ENCODE results near the gene VWA8.

Gene VWA8

DNA sequence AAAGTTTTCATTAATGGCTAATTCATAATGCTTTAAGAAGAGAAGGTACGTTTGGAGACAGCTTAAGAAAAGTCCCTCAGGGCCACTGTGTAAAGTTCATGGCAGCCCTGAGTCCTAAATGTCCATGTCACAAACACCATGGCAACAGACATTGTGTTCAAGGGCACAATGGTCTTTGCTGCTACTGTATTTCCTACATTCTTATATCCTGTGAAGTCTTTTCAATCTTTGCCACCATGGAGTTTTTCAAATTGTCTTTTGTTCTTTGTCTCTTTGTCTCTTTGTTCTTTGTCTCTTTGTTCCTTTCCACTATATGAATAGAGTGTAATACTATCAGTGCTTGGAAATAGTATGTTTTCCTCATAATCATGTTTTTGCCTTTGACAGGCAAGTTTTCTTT, 178.8 kb downstream of the VWA8 start:
- DNase-seq = no peak
- TF ChIP-seq, protein P1, sequence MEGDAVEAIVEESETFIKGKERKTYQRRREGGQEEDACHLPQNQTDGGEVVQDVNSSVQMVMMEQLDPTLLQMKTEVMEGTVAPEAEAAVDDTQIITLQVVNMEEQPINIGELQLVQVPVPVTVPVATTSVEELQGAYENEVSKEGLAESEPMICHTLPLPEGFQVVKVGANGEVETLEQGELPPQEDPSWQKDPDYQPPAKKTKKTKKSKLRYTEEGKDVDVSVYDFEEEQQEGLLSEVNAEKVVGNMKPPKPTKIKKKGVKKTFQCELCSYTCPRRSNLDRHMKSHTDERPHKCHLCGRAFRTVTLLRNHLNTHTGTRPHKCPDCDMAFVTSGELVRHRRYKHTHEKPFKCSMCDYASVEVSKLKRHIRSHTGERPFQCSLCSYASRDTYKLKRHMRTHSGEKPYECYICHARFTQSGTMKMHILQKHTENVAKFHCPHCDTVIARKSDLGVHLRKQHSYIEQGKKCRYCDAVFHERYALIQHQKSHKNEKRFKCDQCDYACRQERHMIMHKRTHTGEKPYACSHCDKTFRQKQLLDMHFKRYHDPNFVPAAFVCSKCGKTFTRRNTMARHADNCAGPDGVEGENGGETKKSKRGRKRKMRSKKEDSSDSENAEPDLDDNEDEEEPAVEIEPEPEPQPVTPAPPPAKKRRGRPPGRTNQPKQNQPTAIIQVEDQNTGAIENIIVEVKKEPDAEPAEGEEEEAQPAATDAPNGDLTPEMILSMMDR (IDR thresholded peaks at IDR 0.05; ENCODE audit: low read depth, low read length) = no peak
- no peak overlapping the region for H3K4me3 ChIP-seq (ENCODE audit: low read depth, low read length)
- H3K36me3 ChIP-seq = no peaks in the 10 kb centered on the region
- no peaks in the 10 kb centered on the region for H3K9me3 ChIP-seq
- no peaks in the 10 kb centered on the region for H3K27me3 ChIP-seq
- peaks cover 5% of the 10 kb centered on the region; the same call in 1 of the 2 replicates for H3K4me1 ChIP-seq

DNA sequence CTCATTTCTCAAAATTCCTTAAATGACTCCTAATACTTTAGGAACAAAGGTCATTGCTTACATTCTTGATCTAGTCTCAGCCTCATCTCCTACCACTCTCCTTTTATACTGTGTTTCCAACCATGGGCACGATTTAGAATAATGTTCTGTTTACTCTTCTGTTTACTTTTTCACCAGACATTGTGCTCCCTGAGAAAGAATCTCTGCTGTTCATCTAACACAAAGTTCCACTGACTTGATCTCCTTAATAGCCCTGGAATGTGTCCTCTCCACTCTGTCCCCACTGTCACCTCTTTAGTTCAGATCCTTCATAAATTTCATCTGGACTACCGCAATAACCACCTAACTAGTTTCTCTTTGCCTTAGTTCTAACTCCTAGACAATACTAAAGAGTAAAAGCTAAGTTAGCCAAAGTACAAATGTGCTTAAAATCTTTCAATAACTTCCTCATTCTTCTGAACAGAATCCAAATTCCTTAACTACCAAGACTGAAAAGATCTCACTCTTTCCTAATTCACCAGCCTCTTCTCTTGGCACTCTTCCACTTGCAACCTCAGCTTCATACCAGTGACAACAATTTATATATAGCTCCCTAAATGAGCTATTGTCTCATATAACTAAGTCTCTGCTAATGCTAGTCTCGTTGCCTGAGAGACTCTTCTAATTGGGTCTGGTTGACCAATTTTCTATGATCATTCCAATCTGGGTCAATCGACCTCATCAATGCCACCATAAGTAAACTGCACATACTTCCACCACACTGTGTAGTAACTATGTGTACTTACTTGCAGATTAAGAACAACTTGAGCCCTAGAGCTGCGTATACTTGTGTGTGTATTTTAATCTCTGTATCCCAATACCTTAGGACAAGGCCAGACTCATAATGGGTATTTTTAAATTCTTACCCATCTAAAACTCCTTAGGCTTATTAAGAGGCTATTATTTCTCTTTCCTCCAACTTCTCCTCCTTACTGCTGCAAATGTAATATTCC, 179.9 kb downstream of the VWA8 start:
- H3K4me1 ChIP-seq = peaks cover 6% of the 10 kb centered on the region; the same call in 1 of the 2 replicates
- peaks cover 3% of the 10 kb centered on the region; the same call in 1 of the 2 replicates for H3K36me3 ChIP-seq
- H3K9me3 ChIP-seq = no peaks in the 10 kb centered on the region
- H3K27me3 ChIP-seq = no peaks in the 10 kb centered on the region
- H3K4me3 ChIP-seq (ENCODE audit: low read depth, low read length) = no peak overlapping the region
- no peak for DNase-seq
- TF ChIP-seq, protein P1 (IDR thresholded peaks at IDR 0.05; ENCODE audit: low read depth, low read length) = no peak

DNA sequence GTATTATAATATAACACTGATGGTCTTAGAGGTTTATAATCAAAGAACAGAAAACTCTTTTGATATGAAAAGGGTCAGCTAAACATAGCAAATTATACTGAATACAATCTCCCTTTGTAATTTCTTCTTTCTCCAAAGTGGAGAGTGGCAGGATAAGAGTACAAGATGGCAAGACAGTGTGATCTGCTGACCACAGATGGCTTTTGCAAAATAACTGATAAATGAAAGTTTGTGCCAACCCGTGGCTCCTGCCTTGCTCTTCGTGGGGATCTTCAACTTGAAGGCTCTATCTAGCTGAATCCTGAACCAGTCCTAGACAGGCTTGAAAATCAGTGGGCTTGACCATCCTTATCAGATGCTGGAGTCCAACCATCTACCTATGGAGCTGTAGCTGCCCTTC, 185.7 kb downstream of the VWA8 start:
- H3K4me3 ChIP-seq (ENCODE audit: low read depth, low read length) = no peak overlapping the region
- TF ChIP-seq, protein P1 (IDR thresholded peaks at IDR 0.05; ENCODE audit: low read depth, low read length) = no peak

DNA sequence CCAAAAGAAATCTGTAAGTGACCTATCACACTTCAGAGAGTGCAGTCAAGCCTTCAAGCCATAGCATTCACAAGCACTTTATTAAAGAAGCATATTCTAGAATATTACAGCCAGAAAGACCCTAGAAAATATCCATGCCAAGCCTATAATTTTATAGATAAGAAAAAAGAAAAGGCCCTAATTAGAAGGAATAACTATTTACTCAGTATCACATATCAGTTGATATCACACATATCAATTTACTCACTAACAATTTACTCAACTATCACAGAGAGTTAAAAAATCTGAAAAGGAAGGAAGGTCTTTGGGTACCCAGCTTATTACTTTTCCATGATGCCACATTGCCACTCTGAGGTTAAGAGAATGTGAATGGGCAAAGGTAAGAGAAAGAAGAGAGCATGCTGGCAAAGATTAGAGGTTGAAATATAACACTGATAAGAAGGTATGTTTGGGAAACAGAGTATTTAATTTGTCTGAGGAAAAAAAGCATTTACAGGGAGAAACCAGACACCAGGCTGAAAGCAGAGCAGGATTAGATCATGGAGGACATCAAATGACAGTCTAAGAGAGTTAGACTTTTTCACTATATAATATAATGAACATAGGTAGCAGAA, 186.2 kb downstream of the VWA8 start:
- Histone ChIP-seq H3K4me3 (ENCODE audit: low read depth, low read length) (no peak overlapping the region), H3K9me3 (no peaks in the 10 kb centered on the region), H3K27me3 (no peaks in the 10 kb centered on the region), H3K4me1 (peaks cover 15% of the 10 kb centered on the region), H3K36me3 (peaks cover 3% of the 10 kb centered on the region; the same call in 1 of the 2 replicates)
- TF ChIP-seq, protein P1 (IDR thresholded peaks at IDR 0.05; ENCODE audit: low read depth, low read length) = no peak
- no peak for DNase-seq

More for the DNA sequence above, 185.7 kb downstream of the VWA8 start:
- DNase-seq = no peak
- Histone ChIP-seq H3K27me3 (no peaks in the 10 kb centered on the region), H3K36me3 (peaks cover 3% of the 10 kb centered on the region; the same call in 1 of the 2 replicates), H3K9me3 (no peaks in the 10 kb centered on the region), H3K4me1 (peaks cover 15% of the 10 kb centered on the region)

DNA sequence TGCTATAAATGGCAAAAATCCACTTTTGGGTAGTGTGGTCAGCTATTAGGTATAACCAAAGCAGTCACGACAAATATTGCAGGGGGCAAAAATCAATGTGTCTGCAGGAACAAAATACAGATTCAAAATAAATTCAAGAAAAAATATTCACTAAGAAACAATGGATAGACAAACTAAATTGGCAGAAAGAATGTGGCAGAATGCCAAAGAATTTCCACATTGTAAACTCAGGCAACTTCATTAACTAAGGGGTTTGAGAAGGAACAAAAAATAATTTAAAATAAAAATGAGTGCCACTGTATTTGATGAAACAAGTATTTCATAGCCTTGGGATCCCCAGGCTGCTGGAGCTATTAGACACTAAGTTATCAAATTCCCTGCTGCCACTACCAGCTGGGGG, 193.1 kb downstream of the VWA8 start:
- no peaks in the 10 kb centered on the region for H3K27me3 ChIP-seq
- TF ChIP-seq, protein P1 (IDR thresholded peaks at IDR 0.05; ENCODE audit: low read depth, low read length) = no peak
- H3K36me3 ChIP-seq = no peaks in the 10 kb centered on the region
- no peak for DNase-seq
- no peak overlapping the region for H3K4me3 ChIP-seq (ENCODE audit: low read depth, low read length)
- H3K9me3 ChIP-seq = no peaks in the 10 kb centered on the region
- 0 out of 2 replicates have a peak, but pooled peaks cover 5% of the 10 kb centered on the region for H3K4me1 ChIP-seq
